ENCODE results near the gene NGDN.

- TF ChIP-seq POLR2A (IDR thresholded peaks at IDR 0.05; ENCODE audit: low read length) (no peak), GATA1 (IDR thresholded peaks at IDR 0.05; ENCODE audit: low read depth, low read length) (no peak)
Observed at GRCh38 chr14:23442721-23443356, 26.7 kb upstream of the NGDN start.
